IMR-90 (cell line): ENCODE data around the gene GIMAP8. TPM values are rescaled to one million over a fixed set of nuclear protein-coding genes. Genes with fewer than 3 reads are reported as not detected.

ENCODE experiments used
- ATAC-seq: fragments of 200-7000 bp; cut with Tn5 transposase; 2 replicates; pipeline ENCODE4 v1.9.1; 2020; ENCODE audit warnings: low read depth, mild to moderate bottlenecking, moderate library complexity
- BruUV-seq: library from RNA; stranded (reverse); fragments of 400-500 nt; replicated peaks from 2 replicates; lab custom pipeline; 2021; lab: Mats Ljungman, UMichigan
- CTCF ChIA-PET: fragments of 300-600 bp; formaldehyde crosslinking; extraction: SDS; loops from one replicate; lab custom pipeline; 2021; ENCODE audit warnings: antibody characterized with exemption; lab: Yijun Ruan, JAX
- POLR2A ChIA-PET: fragments of 300-600 bp; sonication (Branson Sonifier 250); formaldehyde crosslinking; loops from one replicate; lab custom pipeline; 2022; ENCODE audit warnings: antibody characterized with exemption; ENCODE audit not compliant: unreplicated experiment; lab: Charles Lee
- DNase-seq: peaks from one replicate; pipeline ENCODE4 v3.0.0; 2013
- H2AFZ ChIP-seq: replicated peaks from 2 replicates; pipeline ENCODE3; 2013; ENCODE audit warnings: low read length, mild to moderate bottlenecking; ENCODE audit not compliant: poor library complexity
- H2AK5ac ChIP-seq: 2 replicates; pipeline ENCODE4 v1.6.1; 2013; ENCODE audit warnings: low read depth, low read length, inconsistent platforms
- H2AK9ac ChIP-seq: replicated peaks from 2 replicates; pipeline ENCODE3; 2013; ENCODE audit warnings: mild to moderate bottlenecking, low read depth, low read length, moderate library complexity; ENCODE audit not compliant: poor library complexity
- H2BK120ac ChIP-seq: 2 replicates; pipeline ENCODE4 v1.6.1; 2013; ENCODE audit warnings: low read depth, low read length, inconsistent platforms
- H2BK15ac ChIP-seq: 3 replicates; pipeline ENCODE4 v1.6.1; 2013; ENCODE audit warnings: low read depth, low read length, inconsistent platforms
- H2BK20ac ChIP-seq: 2 replicates; pipeline ENCODE4 v1.6.1; 2013; ENCODE audit warnings: low read depth, mild to moderate bottlenecking, inconsistent platforms, low read length, moderate library complexity
- H2BK5ac ChIP-seq: 2 replicates; pipeline ENCODE4 v1.6.1; 2013; ENCODE audit warnings: mild to moderate bottlenecking, low read depth, low read length, inconsistent platforms; ENCODE audit not compliant: poor library complexity, severe bottlenecking
- H3K14ac ChIP-seq: replicated peaks from 2 replicates; pipeline ENCODE4 v1.6.1; 2013; ENCODE audit warnings: low read depth, low read length, inconsistent platforms
- H3K18ac ChIP-seq: 2 replicates; pipeline ENCODE4 v1.6.1; 2013; ENCODE audit warnings: low read depth, low read length, control low read depth
- H3K23ac ChIP-seq: 2 replicates; pipeline ENCODE4 v1.6.1; 2013; ENCODE audit warnings: low read depth, low read length, inconsistent platforms
- H3K27ac ChIP-seq: 2 replicates; pipeline ENCODE4 v1.5.1; 2013; ENCODE audit warnings: mild to moderate bottlenecking, control low read depth, low read length; ENCODE audit not compliant: insufficient read depth
- H3K27me3 ChIP-seq: 2 replicates; pipeline ENCODE4 v1.6.1; 2013; ENCODE audit warnings: low read length; ENCODE audit not compliant: control insufficient read depth, insufficient read depth
- H3K36me3 ChIP-seq: 2 replicates; pipeline ENCODE4 v1.6.1; 2013; ENCODE audit warnings: low read length, mixed read lengths; ENCODE audit not compliant: control insufficient read depth, insufficient read depth
- H3K4ac ChIP-seq: 2 replicates; pipeline ENCODE4 v1.6.1; 2013; ENCODE audit warnings: low read depth, low read length, inconsistent platforms
- H3K4me1 ChIP-seq: 2 replicates; pipeline ENCODE4 v1.6.1; 2013; ENCODE audit warnings: low read length, mixed read lengths; ENCODE audit not compliant: control insufficient read depth, insufficient read depth
- H3K4me2 ChIP-seq: 2 replicates; pipeline ENCODE4 v1.6.1; 2013; ENCODE audit warnings: low read depth, mild to moderate bottlenecking, control low read depth, low read length, moderate library complexity
- H3K4me3 ChIP-seq: 2 replicates; pipeline ENCODE4 v1.5.1; 2013; ENCODE audit warnings: low read depth, mild to moderate bottlenecking, control low read depth, low read length, moderate library complexity; ENCODE audit not compliant: insufficient read depth
- H3K56ac ChIP-seq: 2 replicates; pipeline ENCODE4 v1.6.1; 2013; ENCODE audit warnings: low read length, inconsistent platforms; ENCODE audit not compliant: insufficient read depth; ENCODE audit errors: extremely low read depth
- H3K79me1 ChIP-seq, 2 experiments: 2 replicates each; pipeline ENCODE4 v1.6.1; 2013; ENCODE audit warnings: low read length in 2 of 2, inconsistent platforms in 1 of 2, low read depth in 1 of 2
- H3K9ac ChIP-seq: 2 replicates; pipeline ENCODE4 v1.6.1; 2013; ENCODE audit warnings: low read depth, low read length, control low read depth
- H3K9me1 ChIP-seq: 2 replicates; pipeline ENCODE4 v1.6.1; 2013; ENCODE audit warnings: low read length, inconsistent platforms; ENCODE audit not compliant: insufficient read depth
- H3K9me3 ChIP-seq: 2 replicates; pipeline ENCODE4 v1.6.1; 2013; ENCODE audit warnings: low read length; ENCODE audit not compliant: control insufficient read depth, insufficient read depth
- H4K20me1 ChIP-seq: 2 replicates; pipeline ENCODE4 v1.6.1; 2013; ENCODE audit warnings: low read length, inconsistent platforms; ENCODE audit not compliant: insufficient read depth
- H4K5ac ChIP-seq: 2 replicates; pipeline ENCODE4 v1.6.1; 2013; ENCODE audit warnings: mild to moderate bottlenecking, low read depth, low read length, control low read depth
- H4K8ac ChIP-seq, 2 experiments: 2 replicates each; pipeline ENCODE4 v1.6.1; 2013; ENCODE audit warnings: low read depth in 2 of 2, low read length in 2 of 2, control low read depth in 1 of 2, inconsistent platforms in 1 of 2
- H4K91ac ChIP-seq: 2 replicates; pipeline ENCODE4 v1.6.1; 2013; ENCODE audit warnings: low read depth, low read length, inconsistent platforms; ENCODE audit not compliant: insufficient read depth
- BHLHE40 ChIP-seq: fragments of 150-350 bp; IDR thresholded peaks from 2 replicates; pipeline ENCODE4 v1.6.1; 2016; ENCODE audit warnings: mild to moderate bottlenecking, low read depth, low read length
- CTCF ChIP-seq: conservative IDR thresholded peaks from 2 replicates; pipeline ENCODE4 v1.5.1; 2012; ENCODE audit warnings: mild to moderate bottlenecking, low read depth, low read length, improper control_type of control experiment
- MAFK ChIP-seq: IDR thresholded peaks from 2 replicates; pipeline ENCODE4 v1.6.1; 2012; ENCODE audit warnings: low read depth, low read length, improper control_type of control experiment
- MAZ ChIP-seq: IDR thresholded peaks from 2 replicates; pipeline ENCODE4 v1.6.1; 2012; ENCODE audit warnings: low read depth, mild to moderate bottlenecking, low read length, improper control_type of control experiment, moderate library complexity, borderline replicate concordance
- NFE2L2 ChIP-seq: fragments of 150-350 bp; IDR thresholded peaks from 2 replicates; pipeline ENCODE4 v1.6.1; 2016; ENCODE audit warnings: low read depth, mild to moderate bottlenecking, low read length
- POLR2A ChIP-seq: IDR thresholded peaks from 2 replicates; pipeline ENCODE4 v1.6.1; 2012; ENCODE audit warnings: mild to moderate bottlenecking, low read depth, low read length
- RAD21 ChIP-seq: IDR thresholded peaks from 2 replicates; pipeline ENCODE4 v1.6.1; 2012; ENCODE audit warnings: low read length, improper control_type of control experiment
- RCOR1 ChIP-seq: IDR thresholded peaks from 2 replicates; pipeline ENCODE4 v1.6.1; 2012; ENCODE audit warnings: mild to moderate bottlenecking, low read length, improper control_type of control experiment; ENCODE audit not compliant: insufficient replicate concordance
- RFX5 ChIP-seq: IDR thresholded peaks from 2 replicates; pipeline ENCODE4 v1.8.0; 2012; ENCODE audit warnings: low read depth, mild to moderate bottlenecking, low read length, moderate library complexity
- SMC3 ChIP-seq: fragments of 150-350 bp; IDR thresholded peaks from 2 replicates; pipeline ENCODE4 v1.6.1; 2016; ENCODE audit warnings: low read depth, mild to moderate bottlenecking, antibody characterized with exemption, low read length, moderate library complexity
- WGBS, 2 experiments: methylation state at CpG; one replicate each; pipeline versions ENCODE4 v1.1.5 to v1.1.7; 2013; ENCODE audit warnings: missing lambda C conversion rate in 2 of 2; ENCODE audit not compliant: insufficient read length in 1 of 2; ENCODE audit errors: extremely low coverage in 2 of 2; 5-methylcytosine and 5-hydroxymethylcytosine counted together
- dilution Hi-C: fragments of 300-500 bp; cut with HindIII; formaldehyde crosslinking; loops from one replicate; pipeline ENCODE4 v1.14.3; 2018; ENCODE audit warnings: low sequenced_read_pairs; ENCODE audit not compliant: unreplicated experiment
- in situ Hi-C: fragments of 300-500 bp; cut with MboI; formaldehyde crosslinking; loops from 3 replicates; pipeline ENCODE4 v1.14.3; 2019; ENCODE audit warnings: low sequenced_read_pairs, inconsistent platforms, mixed read lengths
- intact Hi-C: fragments of 100-400 bp; cut with micrococcal nuclease; formaldehyde crosslinking; loops from 2 replicates; pipeline ENCODE4 v1.10.0; 2022
- polyA plus RNA-seq, 3 experiments: library from polyadenylated mRNA; depleted of rRNA; stranded (reverse); fragments of >200 nt; gene quantifications; 2 replicates each; pipeline ENCODE4 v1.2.3, GENCODE V29; 2012; ENCODE audit warnings: low replicate concordance in 1 of 3
- total RNA-seq: library from RNA; depleted of rRNA; stranded (reverse); fragments of >200 nt; gene quantifications from 2 replicates; pipeline ENCODE4 v1.2.3, GENCODE V29; 2012

The GIMAP8 gene
- total and polyA plus RNA-seq, 2 of the 4 experiments (the other 2 are of a cell fraction): not detected

- no peaks in the 10 kb centered on the region for H3K36me3 ChIP-seq
- no peaks in the 10 kb centered on the region for H3K4me1 ChIP-seq
- intact Hi-C loops: no loop called here
- no peak overlapping the region for H2BK15ac ChIP-seq
- H3K4me3 ChIP-seq: no peak overlapping the region
- no peak overlapping the region for H3K4ac ChIP-seq
- TF ChIP-seq MAFK (no peak), RAD21 (no peak), MAZ (no peak), RFX5 (no peak), CTCF (no peak), POLR2A (no peak), NFE2L2 (no peak), RCOR1 (no peak), BHLHE40 (no peak), SMC3 (no peak)
- ChIA-PET POLR2A (no interaction called here), CTCF (no interaction called here)
- H3K23ac ChIP-seq: no peak overlapping the region
- no peak overlapping the region for H2AFZ ChIP-seq
- dilution Hi-C loops: no loop called here
- H2BK5ac ChIP-seq: no peak overlapping the region
- BruUV-seq: no TSS peak
- no peak overlapping the region for H4K91ac ChIP-seq
- no peaks in the 10 kb centered on the region for H3K27me3 ChIP-seq
- no peak overlapping the region for H3K14ac ChIP-seq
- H3K9ac ChIP-seq: no peak overlapping the region
- H3K18ac ChIP-seq: no peak overlapping the region
- WGBS, 2 experiments: no CpG with 5 or more reads among the region's 1 CpG
- ATAC-seq (no peak), DNase-seq (no peak)
- no peak overlapping the region for H3K27ac ChIP-seq
- H3K4me2 ChIP-seq: no peak overlapping the region
- in situ Hi-C loops: no loop called here
- peaks cover 8% of the 10 kb centered on the region; the same call in 1 of the 2 replicates for H3K9me3 ChIP-seq
- no peak overlapping the region for H4K5ac ChIP-seq
- H3K9me1 ChIP-seq: no peaks in the 10 kb centered on the region
- no peaks in the 10 kb centered on the region for H3K79me1 ChIP-seq
- H4K20me1 ChIP-seq: no peaks in the 10 kb centered on the region
- H2BK20ac ChIP-seq: no peak overlapping the region
- no peak overlapping the region for H2AK9ac ChIP-seq
- no peak overlapping the region for H2BK120ac ChIP-seq
- H2AK5ac ChIP-seq: no peak overlapping the region
- no peak overlapping the region for H4K8ac ChIP-seq
- H3K56ac ChIP-seq: no peak overlapping the region
Observed at GRCh38 chr7:150516956-150517745, 66.7 kb downstream of the GIMAP8 start.
